Activated B cell treated with CpG ODN at 0.5 μM for 24 hours (primary cell): ENCODE results near the gene TMEM131. TPM values are rescaled to one million over a fixed set of nuclear protein-coding genes. Genes with fewer than 3 reads are reported as not detected.

Source experiments
- ATAC-seq: fragments of 200-7000 bp; cut with Tn5 transposase; one replicate; pipeline ENCODE4 v1.10.0; 2021; ENCODE audit warnings: low read depth, mild to moderate bottlenecking, moderate library complexity
- CTCF ChIA-PET: fragments of 350-600 bp; sonication (Branson Sonifier 250); formaldehyde crosslinking; loops from one replicate; lab custom pipeline; 2021; ENCODE audit warnings: antibody characterized with exemption; lab: Charles Lee
- POLR2A ChIA-PET: fragments of 350-600 bp; sonication (Branson Sonifier 250); formaldehyde crosslinking; loops from one replicate; lab custom pipeline; 2021; ENCODE audit warnings: antibody characterized with exemption; lab: Charles Lee
- DNase-seq: peaks from one replicate; pipeline ENCODE4 v3.0.0; 2022
- H3K27ac Mint-ChIP-seq: one replicate; pipeline ENCODE4 v1.8.0; 2020; ENCODE audit warnings: mixed read lengths
- H3K27me3 Mint-ChIP-seq: one replicate; pipeline ENCODE4 v1.8.0; 2021; ENCODE audit warnings: mixed read lengths
- H3K36me3 Mint-ChIP-seq: one replicate; pipeline ENCODE4 v1.8.0; 2021; ENCODE audit warnings: low read depth, mixed read lengths
- H3K4me1 Mint-ChIP-seq: one replicate; pipeline ENCODE4 v1.8.0; 2021; ENCODE audit warnings: mixed read lengths
- H3K4me3 Mint-ChIP-seq: one replicate; pipeline ENCODE4 v1.8.0; 2020; ENCODE audit warnings: mild to moderate bottlenecking, mixed read lengths
- H3K9me3 Mint-ChIP-seq: one replicate; pipeline ENCODE4 v1.8.0; 2020; ENCODE audit warnings: mixed read lengths
- intact Hi-C: fragments of 100-400 bp; cut with micrococcal nuclease; formaldehyde crosslinking; loops from one replicate; pipeline ENCODE4 v1.15.1; 2024
- total RNA-seq: library from RNA; stranded (reverse); gene quantifications from 2 replicates; pipeline ENCODE4 v1.2.3, GENCODE V29; 2022
- TF ChIP-seq, protein P1 (sequence below): fragments of 200-600 bp; IDR thresholded peaks from one replicate; pipeline ENCODE4 v1.8.0; 2022; ENCODE audit warnings: antibody characterized with exemption, mild to moderate bottlenecking

The TMEM131 gene
- total RNA-seq, 1 donor from 2014 or later, result 146 TPM

DNA sequence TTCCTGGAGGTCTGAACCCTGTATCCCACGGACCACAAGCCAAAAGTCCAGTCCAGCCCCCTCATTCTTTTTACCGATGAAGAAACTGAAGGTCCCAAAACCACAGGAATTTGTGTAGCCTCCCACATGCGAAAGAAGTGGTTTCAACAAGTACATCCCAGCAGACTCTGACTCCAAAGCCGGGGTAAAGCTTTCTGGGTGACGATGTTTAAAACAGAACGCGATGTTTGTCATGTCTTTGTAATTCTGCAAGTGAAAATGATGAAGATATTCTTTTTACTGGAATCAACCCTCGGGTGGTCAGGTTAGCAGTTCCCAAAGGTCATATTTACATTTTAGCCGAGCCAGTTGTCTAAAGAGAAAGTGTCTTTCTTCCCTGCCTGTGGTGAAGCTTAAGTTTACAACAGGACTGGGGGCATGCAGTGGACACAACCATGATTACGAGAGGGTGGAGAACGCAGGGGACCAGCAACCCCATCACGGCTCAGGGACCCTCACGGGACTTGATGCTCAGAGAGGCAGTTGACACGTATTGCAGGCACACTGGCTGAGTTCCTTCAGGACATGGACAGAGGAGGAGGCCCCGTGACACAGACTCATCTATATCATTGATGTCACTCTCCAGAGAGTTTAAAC lies 17.8 kb upstream of the TMEM131 start:
- H3K36me3 Mint-ChIP-seq, result no peaks in the 10 kb centered on the region
- H3K4me1 Mint-ChIP-seq, result peaks cover 74% of the 10 kb centered on the region
- intact Hi-C loops, result loop anchor here (5.0 kb wide), 1 partner anchor 1144 kb away; no protein-coding TSS in a partner anchor
- TF ChIP-seq, protein P1, sequence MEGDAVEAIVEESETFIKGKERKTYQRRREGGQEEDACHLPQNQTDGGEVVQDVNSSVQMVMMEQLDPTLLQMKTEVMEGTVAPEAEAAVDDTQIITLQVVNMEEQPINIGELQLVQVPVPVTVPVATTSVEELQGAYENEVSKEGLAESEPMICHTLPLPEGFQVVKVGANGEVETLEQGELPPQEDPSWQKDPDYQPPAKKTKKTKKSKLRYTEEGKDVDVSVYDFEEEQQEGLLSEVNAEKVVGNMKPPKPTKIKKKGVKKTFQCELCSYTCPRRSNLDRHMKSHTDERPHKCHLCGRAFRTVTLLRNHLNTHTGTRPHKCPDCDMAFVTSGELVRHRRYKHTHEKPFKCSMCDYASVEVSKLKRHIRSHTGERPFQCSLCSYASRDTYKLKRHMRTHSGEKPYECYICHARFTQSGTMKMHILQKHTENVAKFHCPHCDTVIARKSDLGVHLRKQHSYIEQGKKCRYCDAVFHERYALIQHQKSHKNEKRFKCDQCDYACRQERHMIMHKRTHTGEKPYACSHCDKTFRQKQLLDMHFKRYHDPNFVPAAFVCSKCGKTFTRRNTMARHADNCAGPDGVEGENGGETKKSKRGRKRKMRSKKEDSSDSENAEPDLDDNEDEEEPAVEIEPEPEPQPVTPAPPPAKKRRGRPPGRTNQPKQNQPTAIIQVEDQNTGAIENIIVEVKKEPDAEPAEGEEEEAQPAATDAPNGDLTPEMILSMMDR, result no peak
- ChIA-PET CTCF (interaction anchor here (1.5 kb wide), 1 partner anchor 206 kb away, joined by 5 read pairs; no protein-coding TSS in a partner anchor), POLR2A (interaction anchor here (0.5 to 6.2 kb wide), 6 partner anchors 14 to 256 kb away, joined by 3 to 110 read pairs (median 5); partner anchors contain the start of genes TMEM131 and VWA3B)
- H3K9me3 Mint-ChIP-seq, result no peaks in the 10 kb centered on the region
- H3K4me3 Mint-ChIP-seq, result peak overlapping the region; percentile 68
- no peaks in the 10 kb centered on the region for H3K27me3 Mint-ChIP-seq
- no peak for ATAC-seq
- H3K27ac Mint-ChIP-seq, result peak overlapping the region; percentile 82
- DNase-seq, result no peak

DNA sequence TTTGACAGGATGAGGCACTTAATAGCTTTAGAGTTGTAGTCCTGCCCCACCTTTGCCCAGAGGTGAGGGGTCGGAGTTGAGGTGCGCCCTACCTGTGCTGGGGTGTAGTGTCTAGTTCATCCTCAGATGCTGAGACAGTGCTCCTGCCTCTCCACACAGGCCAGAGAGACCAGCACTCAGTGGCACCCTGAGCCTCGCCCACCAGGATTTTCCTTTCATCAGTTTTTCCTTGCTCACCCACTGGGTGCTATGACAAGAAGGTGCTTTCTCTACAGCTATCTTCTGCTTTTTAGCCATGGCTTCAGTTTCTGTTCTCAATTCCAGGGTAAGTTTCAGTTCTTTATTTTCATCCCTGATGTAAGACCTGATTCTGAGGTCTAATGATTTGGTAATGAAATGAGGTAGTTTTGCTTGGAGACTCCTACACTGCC lies 16.8 kb upstream of the TMEM131 start:
- H3K27me3 Mint-ChIP-seq, result no peaks in the 10 kb centered on the region
- no peaks in the 10 kb centered on the region for H3K36me3 Mint-ChIP-seq
- peak overlapping the region; percentile 79 for H3K4me3 Mint-ChIP-seq
- DNase-seq (peak; percentile 61), ATAC-seq (peak; percentile 81)
- POLR2A ChIA-PET, result interaction anchor here (0.6 to 6.2 kb wide), 15 partner anchors 10 to 1917 kb away, joined by 3 to 110 read pairs (median 4); partner anchors contain the start of gene TMEM131
- intact Hi-C loops, result loop anchor here (1.0 to 5.0 kb wide), 8 partner anchors 15 to 1145 kb away; partner anchors contain the start of genes TMEM131 and VWA3B
- CTCF ChIA-PET, result interaction anchor here (1.2 to 1.5 kb wide), 4 partner anchors 15 to 206 kb away, joined by 3 to 5 read pairs (median 4); no protein-coding TSS in a partner anchor
- no peaks in the 10 kb centered on the region for H3K9me3 Mint-ChIP-seq
- peak overlapping the region; percentile 96 for H3K27ac Mint-ChIP-seq
- TF ChIP-seq, protein P1, result no peak
- peaks cover 75% of the 10 kb centered on the region for H3K4me1 Mint-ChIP-seq

DNA sequence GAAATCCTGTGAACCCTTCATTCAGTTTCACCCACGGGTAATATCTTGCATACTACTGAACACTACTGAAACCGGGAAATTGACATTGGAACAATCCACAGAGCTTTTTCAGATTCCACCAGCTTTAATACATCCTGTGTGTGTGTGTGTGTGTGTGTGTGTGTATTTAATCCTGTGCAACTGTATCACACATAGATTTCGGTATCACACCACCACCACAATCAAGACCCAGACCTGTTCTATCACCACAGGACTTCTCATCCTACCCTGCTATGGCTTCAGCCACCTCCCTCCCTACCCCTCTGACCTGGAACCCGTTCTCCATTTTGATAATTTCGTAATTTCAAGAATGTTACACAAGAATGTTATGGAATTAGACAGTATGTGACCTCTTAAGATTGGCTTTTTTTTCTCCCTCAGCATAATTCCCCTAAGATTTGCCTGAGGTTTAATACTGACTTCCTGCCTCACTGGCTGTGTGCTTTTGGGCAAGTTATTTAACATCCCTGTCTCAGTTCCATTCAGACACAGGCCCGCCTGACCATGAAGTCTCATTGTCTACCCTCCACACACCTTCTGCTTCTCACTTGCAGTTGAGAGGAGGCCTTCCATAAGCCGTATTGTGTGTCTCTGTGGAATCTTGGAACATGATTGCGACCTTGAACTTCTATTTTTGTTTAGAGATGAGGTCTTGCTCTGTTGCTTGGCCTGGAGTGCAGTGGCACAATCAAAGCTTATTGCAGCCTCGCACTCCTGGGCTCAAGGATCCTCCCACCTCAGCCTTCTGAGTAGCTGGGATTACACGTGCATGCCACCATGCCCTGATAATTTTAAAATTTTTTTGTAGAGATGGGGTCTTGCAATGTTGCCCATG lies 14.4 kb upstream of the TMEM131 start:
- H3K27me3 Mint-ChIP-seq, result no peaks in the 10 kb centered on the region
- H3K4me3 Mint-ChIP-seq, result peak overlapping the region; percentile 16
- intact Hi-C loops, result loop anchor here (5.0 kb wide), 1 partner anchor 1147 kb away; no protein-coding TSS in a partner anchor
- H3K36me3 Mint-ChIP-seq, result no peaks in the 10 kb centered on the region
- CTCF ChIA-PET, result interaction anchor here (0.7 kb wide), 1 partner anchor 15 kb away, joined by 3 read pairs; no protein-coding TSS in a partner anchor
- peaks cover 61% of the 10 kb centered on the region for H3K4me1 Mint-ChIP-seq
- H3K9me3 Mint-ChIP-seq, result no peaks in the 10 kb centered on the region
- H3K27ac Mint-ChIP-seq, result peak overlapping the region; percentile 96
- no peak for DNase-seq
- POLR2A ChIA-PET, result interaction anchor here (0.7 to 3.5 kb wide), 7 partner anchors 9 to 18 kb away, joined by 3 to 13 read pairs (median 7); no protein-coding TSS in a partner anchor
- TF ChIP-seq, protein P1, result no peak
- ATAC-seq, result no peak

DNA sequence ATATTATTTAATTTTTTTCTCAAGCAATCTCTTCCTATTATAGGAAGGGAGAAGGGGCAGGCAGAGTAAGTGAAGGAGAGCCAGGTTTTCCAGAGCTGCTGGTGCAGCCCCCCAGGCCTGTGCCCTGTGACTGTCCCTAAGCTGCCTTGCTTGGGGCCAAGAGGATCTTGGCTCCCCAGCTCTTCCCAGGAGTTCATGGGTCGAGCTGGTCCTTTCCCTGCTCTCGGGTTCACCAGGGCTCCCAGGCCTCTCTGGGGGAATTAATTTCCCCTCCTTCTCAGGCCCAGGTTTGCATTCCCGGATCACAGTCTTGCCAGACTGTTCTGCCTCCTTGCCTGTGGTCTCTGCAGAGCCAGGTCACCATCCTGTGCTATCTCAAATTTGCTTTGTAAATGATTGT lies 12.7 kb upstream of the TMEM131 start:
- Mint-ChIP-seq H3K27ac (no peak overlapping the region), H3K4me1 (peaks cover 48% of the 10 kb centered on the region), H3K4me3 (no peak overlapping the region), H3K36me3 (no peaks in the 10 kb centered on the region), H3K9me3 (no peaks in the 10 kb centered on the region), H3K27me3 (no peaks in the 10 kb centered on the region)
- POLR2A ChIA-PET, result interaction anchor here (1.0 to 3.5 kb wide), 4 partner anchors 8 to 97 kb away, joined by 3 to 12 read pairs (median 5); no protein-coding TSS in a partner anchor
- TF ChIP-seq, protein P1, result no peak
- CTCF ChIA-PET, result no interaction called here
- DNase-seq (no peak), ATAC-seq (no peak)
- intact Hi-C loops, result no loop called here
